Measurements from ENCODE around the gene FAF2.

FAF2 gene

DNA sequence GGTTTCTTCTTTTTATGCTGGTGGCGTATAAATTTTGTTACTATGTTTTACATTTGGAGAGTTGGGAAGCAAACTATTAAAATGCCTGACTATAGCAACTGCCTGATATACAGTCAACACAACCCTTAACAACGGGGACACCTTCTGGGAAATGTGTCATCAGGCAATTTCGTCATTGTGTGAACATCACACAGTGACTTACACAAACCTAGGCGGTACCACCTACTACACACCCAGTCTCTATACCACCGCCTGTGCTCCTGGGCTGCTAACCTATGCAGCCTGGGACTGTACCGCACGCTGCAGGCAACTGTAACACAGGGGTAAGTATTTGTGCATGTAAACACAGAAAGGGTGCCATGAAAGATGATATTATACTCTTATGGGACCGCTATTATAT is 99.6 kb downstream of the FAF2 start:
- no peak overlapping the region for H3K4me2 ChIP-seq (ENCODE audit: insufficient read depth, low read length)
- TF ChIP-seq EZH2 (IDR thresholded peaks at IDR 0.05; ENCODE audit: borderline replicate concordance, low read depth, low read length, severe bottlenecking) = no peak
- TF ChIP-seq CTCF (IDR thresholded peaks at IDR 0.05; ENCODE audit: borderline replicate concordance, extremely low read depth, low read length, poor library complexity, severe bottlenecking) = no peak
- 0 out of 2 replicates have a peak, but pooled peaks cover 2% of the 10 kb centered on the region for H3K79me2 ChIP-seq (ENCODE audit: insufficient read depth, low read length)
- H3K27ac ChIP-seq (ENCODE audit: low read length) = no peak overlapping the region
- H4K20me1 ChIP-seq (ENCODE audit: insufficient read depth, low read length) = no peaks in the 10 kb centered on the region
- H2AFZ ChIP-seq (ENCODE audit: low read depth, low read length) = no peak overlapping the region
- no peak overlapping the region for H3K9ac ChIP-seq (ENCODE audit: low read depth, low read length)
- DNase-seq = no peak
- peaks cover 20% of the 10 kb centered on the region for H3K4me1 ChIP-seq (ENCODE audit: insufficient read depth, low read length)
- no peak for ATAC-seq (ENCODE audit: insufficient read depth, low read depth)
- no peaks in the 10 kb centered on the region for H3K9me3 ChIP-seq (ENCODE audit: insufficient read depth, low read length, severe bottlenecking)
- H3K36me3 ChIP-seq (ENCODE audit: insufficient read depth, low read length) = no peaks in the 10 kb centered on the region
- peaks cover 8% of the 10 kb centered on the region for H3K27me3 ChIP-seq (ENCODE audit: insufficient read depth, low read length, poor library complexity)
- no peak overlapping the region for H3K4me3 ChIP-seq (ENCODE audit: low read depth in 1 of 2, low read length in 2 of 2)

- Histone ChIP-seq H3K79me2 (ENCODE audit: insufficient read depth, low read length) (no peaks in the 10 kb centered on the region), H3K36me3 (ENCODE audit: insufficient read depth, low read length) (no peaks in the 10 kb centered on the region), H4K20me1 (ENCODE audit: insufficient read depth, low read length) (no peaks in the 10 kb centered on the region), H3K9ac (ENCODE audit: low read depth, low read length) (no peak within 1 kb of the TSS), H3K4me3 (ENCODE audit: low read depth in 1 of 2, low read length in 2 of 2) (no peak within 1 kb of the TSS), H2AFZ (ENCODE audit: low read depth, low read length) (no peak within 1 kb of the TSS), H3K27ac (ENCODE audit: low read length) (no peak within 1 kb of the TSS), H3K4me2 (ENCODE audit: insufficient read depth, low read length) (no peak within 1 kb of the TSS), H3K9me3 (ENCODE audit: insufficient read depth, low read length, severe bottlenecking) (no peaks in the 10 kb centered on the region), H3K27me3 (ENCODE audit: insufficient read depth, low read length, poor library complexity) (peaks cover 4% of the 10 kb centered on the region), H3K4me1 (ENCODE audit: insufficient read depth, low read length) (peaks cover 10% of the 10 kb centered on the region)
- no peak for DNase-seq
- TF ChIP-seq EZH2 (IDR thresholded peaks at IDR 0.05; ENCODE audit: borderline replicate concordance, low read depth, low read length, severe bottlenecking) (no peak), CTCF (IDR thresholded peaks at IDR 0.05; ENCODE audit: borderline replicate concordance, extremely low read depth, low read length, poor library complexity, severe bottlenecking) (no peak)
- ATAC-seq (ENCODE audit: insufficient read depth, low read depth) = no peak
Observed at GRCh38 chr5:176548967-176549444, 100.8 kb downstream of the FAF2 start, which contains the start of gene CDHR2. Gene CDHR2, plus strand, starts transcription at chr5:176549342. Its CDS starts 16,011 bp downstream, at chr5:176565353.

DNA sequence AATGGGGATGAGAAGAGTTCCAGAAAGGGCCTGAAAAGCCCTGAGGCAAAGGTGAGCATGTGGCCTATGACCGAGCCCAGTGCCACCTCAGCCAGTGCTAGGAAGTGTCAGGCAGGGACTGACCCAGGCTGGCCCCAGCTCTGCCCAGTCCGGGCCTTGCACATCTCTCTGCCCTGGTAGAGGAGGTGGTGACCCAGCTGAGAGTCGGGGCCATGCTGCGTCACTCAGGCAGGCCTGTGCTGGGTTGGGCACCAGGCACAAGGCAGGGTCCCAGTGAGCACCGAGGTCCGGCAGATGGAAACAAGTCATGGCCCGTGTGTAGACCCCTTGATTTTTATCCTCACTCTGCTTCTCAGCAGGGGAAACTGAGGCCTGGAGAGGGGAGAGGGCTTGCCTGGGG is 101.7 kb downstream of the FAF2 start:
- Histone ChIP-seq H3K4me2 (ENCODE audit: insufficient read depth, low read length) (no peak overlapping the region), H3K4me3 (ENCODE audit: low read depth in 1 of 2, low read length in 2 of 2) (no peak overlapping the region), H3K9ac (ENCODE audit: low read depth, low read length) (no peak overlapping the region), H3K79me2 (ENCODE audit: insufficient read depth, low read length) (no peaks in the 10 kb centered on the region), H3K27me3 (ENCODE audit: insufficient read depth, low read length, poor library complexity) (peaks cover 4% of the 10 kb centered on the region), H2AFZ (ENCODE audit: low read depth, low read length) (no peak overlapping the region), H3K4me1 (ENCODE audit: insufficient read depth, low read length) (peaks cover 2% of the 10 kb centered on the region), H3K36me3 (ENCODE audit: insufficient read depth, low read length) (no peaks in the 10 kb centered on the region), H3K9me3 (ENCODE audit: insufficient read depth, low read length, severe bottlenecking) (no peaks in the 10 kb centered on the region), H3K27ac (ENCODE audit: low read length) (no peak overlapping the region), H4K20me1 (ENCODE audit: insufficient read depth, low read length) (no peaks in the 10 kb centered on the region)
- no peak for ATAC-seq (ENCODE audit: insufficient read depth, low read depth)
- TF ChIP-seq EZH2 (IDR thresholded peaks at IDR 0.05; ENCODE audit: borderline replicate concordance, low read depth, low read length, severe bottlenecking) = no peak
- no peak for TF ChIP-seq CTCF (IDR thresholded peaks at IDR 0.05; ENCODE audit: borderline replicate concordance, extremely low read depth, low read length, poor library complexity, severe bottlenecking)
- DNase-seq = no peak
